Stimulated activated CD8-positive, alpha-beta memory T cell treated with anti-CD3 and anti-CD28 coated beads, Interleukin-12 subunit alpha, Interleukin-12 subunit beta, amount 100 ng/mL, for 24 hours (primary cell): ENCODE data around the gene NBPF1.
"Not testable (repeated sequence)": the region's sequence is repeated elsewhere in the genome, so short reads cannot be mapped to it uniquely, and the experiment has no call there.

ENCODE experiments used
- DNase-seq: peaks from one replicate; pipeline ENCODE4 v3.0.0-alpha.2; 2020; ENCODE audit errors: extremely low read depth

NBPF1 gene

GRCh38 chr1:16613185-16614147, at the start of gene NBPF1:
Gene NBPF1 (minus strand): TSS chr1:16613564.
- peak; percentile 98 for DNase-seq

- DNase-seq = not testable (repeated sequence)
Observed at GRCh38 chr1:16658234-16658633, 44.9 kb upstream of the NBPF1 start.

- DNase-seq = not testable (repeated sequence)
Observed at GRCh38 chr1:16656981-16657683, 43.8 kb upstream of the NBPF1 start.

GRCh38 chr1:16656574-16656973, 43.2 kb upstream of the NBPF1 start:
- not testable (repeated sequence) for DNase-seq

GRCh38 chr1:16651560-16651959, 38.2 kb upstream of the NBPF1 start:
- DNase-seq = not testable (repeated sequence)

GRCh38 chr1:16649960-16650359, 36.6 kb upstream of the NBPF1 start:
- not testable (repeated sequence) for DNase-seq

GRCh38 chr1:16649390-16649789, 36.0 kb upstream of the NBPF1 start:
- not testable (repeated sequence) for DNase-seq

GRCh38 chr1:16648756-16649155, 35.4 kb upstream of the NBPF1 start:
- not testable (repeated sequence) for DNase-seq

GRCh38 chr1:16648250-16648649, 34.9 kb upstream of the NBPF1 start:
- DNase-seq = not testable (repeated sequence)

- not testable (repeated sequence) for DNase-seq
Observed at GRCh38 chr1:16647179-16648176, 34.1 kb upstream of the NBPF1 start.

- not testable (repeated sequence) for DNase-seq
Observed at GRCh38 chr1:16646716-16647115, 33.4 kb upstream of the NBPF1 start.

- DNase-seq = not testable (repeated sequence)
Observed at GRCh38 chr1:16646061-16646664, 32.8 kb upstream of the NBPF1 start.

GRCh38 chr1:16645271-16646060, 32.1 kb upstream of the NBPF1 start:
- not testable (repeated sequence) for DNase-seq

- DNase-seq = peak; percentile 100
Observed at GRCh38 chr1:16644482-16645270, 31.3 kb upstream of the NBPF1 start.

- DNase-seq = no peak
Observed at GRCh38 chr1:16644193-16644481, 30.8 kb upstream of the NBPF1 start.

GRCh38 chr1:16643476-16644192, 30.3 kb upstream of the NBPF1 start:
- DNase-seq = not testable (repeated sequence)

- not testable (repeated sequence) for DNase-seq
Observed at GRCh38 chr1:16643001-16643411, 29.6 kb upstream of the NBPF1 start.

GRCh38 chr1:16642025-16642966, 28.9 kb upstream of the NBPF1 start:
- not testable (repeated sequence) for DNase-seq
